Urinary bladder (tissue), 4 donors: ENCODE measurements around the gene PMS2. TPM values are rescaled to one million over a fixed set of nuclear protein-coding genes. Genes with fewer than 3 reads are reported as not detected.
"Not testable (repeated sequence)": the region's sequence is repeated elsewhere in the genome, so short reads cannot be mapped to it uniquely, and the experiment has no call there.

Experiments
- DNase-seq: peaks from one replicate; pipeline ENCODE4 v3.0.0-alpha.2; 2015; ENCODE audit errors: extremely low spot score
- H3K27ac ChIP-seq: one replicate; pipeline ENCODE4 v1.5.1; 2013; ENCODE audit warnings: low read depth, mild to moderate bottlenecking, moderate library complexity
- H3K36me3 ChIP-seq: one replicate; pipeline ENCODE4 v1.6.1; 2013; ENCODE audit warnings: mild to moderate bottlenecking, moderate library complexity; ENCODE audit not compliant: insufficient read depth
- H3K4me1 ChIP-seq: one replicate; pipeline ENCODE4 v1.6.1; 2013; ENCODE audit warnings: mild to moderate bottlenecking, moderate library complexity; ENCODE audit not compliant: insufficient read depth
- H3K4me3 ChIP-seq: one replicate; pipeline ENCODE4 v1.5.1; 2013; ENCODE audit warnings: low read depth, low read length
- WGBS: extraction: QIAGEN DNeasy Blood & Tissue Kit; methylation state at CpG from one replicate; pipeline ENCODE4 v1.1.7; 2013; 5-methylcytosine and 5-hydroxymethylcytosine counted together
- polyA plus RNA-seq: library from polyadenylated mRNA; stranded (reverse); fragments of 200-250 nt; gene quantifications from one replicate; pipeline ENCODE4 v1.2.3, GENCODE V29; 2013
- total RNA-seq: library from RNA; depleted of rRNA; stranded (reverse); fragments of >200 nt; gene quantifications from one replicate; pipeline ENCODE4 v1.2.3, GENCODE V29; 2014
- donor health status: healthy with polysubstance abuse.
- donor health status: healthy.

The PMS2 gene
- total RNA-seq (16.5 TPM), polyA plus RNA-seq (6.3 TPM)

GRCh38 chr7:6008668-6009611 is at the start of gene PMS2, which contains the start of gene AIMP2:
TSS of gene PMS2 (minus strand) at chr7:6009049. CDS start at chr7:6009019, 30 bp downstream.
TSS of gene AIMP2 (plus strand) at chr7:6009272. CDS start at chr7:6009364, 92 bp downstream.
- WGBS = under 1% methylated on average over 84 of the region's 84 CpGs
- Histone ChIP-seq H3K27ac (peak within 1 kb of the TSS; percentile 79), H3K36me3 (no peaks in the 10 kb centered on the region), H3K4me3 (peak within 1 kb of the TSS; percentile 74), H3K4me1 (no peaks in the 10 kb centered on the region)
- peak; percentile 99 for DNase-seq

GRCh38 chr7:6057316-6058129 is 48.7 kb upstream of the PMS2 start:
- 65% methylated on average over 14 of the region's 14 CpGs for whole genome bisulfite sequencing
- no peak for DNase-seq
- peak overlapping the region; percentile 83 for H3K4me3 ChIP-seq
- H3K36me3 ChIP-seq = no peaks in the 10 kb centered on the region
- H3K4me1 ChIP-seq = no peaks in the 10 kb centered on the region
- H3K27ac ChIP-seq = no peak overlapping the region

- Histone ChIP-seq H3K4me3 (no peak overlapping the region), H3K27ac (no peak overlapping the region), H3K4me1 (no peaks in the 10 kb centered on the region), H3K36me3 (no peaks in the 10 kb centered on the region)
- no peak for DNase-seq
- WGBS = 46% methylated on average over 1 of the region's 1 CpG
Observed at GRCh38 chr7:6056616-6057015, 47.8 kb upstream of the PMS2 start.

- not testable (repeated sequence) for DNase-seq, H3K4me3 ChIP-seq, H3K36me3 ChIP-seq, H3K27ac ChIP-seq, H3K4me1 ChIP-seq
- WGBS = 95% methylated on average over 9 of the region's 9 CpGs
Observed at GRCh38 chr7:6051185-6051584, 42.3 kb upstream of the PMS2 start.

GRCh38 chr7:6049780-6050179 is 40.9 kb upstream of the PMS2 start:
- Histone ChIP-seq H3K4me1 (no peaks in the 10 kb centered on the region), H3K27ac (no peak overlapping the region), H3K4me3 (no peak overlapping the region), H3K36me3 (peaks cover 3% of the 10 kb centered on the region)
- WGBS = 70% methylated on average over 4 of the region's 4 CpGs
- no peak for DNase-seq

- Histone ChIP-seq H3K36me3 (peaks cover 6% of the 10 kb centered on the region), H3K27ac (no peak overlapping the region), H3K4me1 (no peaks in the 10 kb centered on the region), H3K4me3 (no peak overlapping the region)
- 92% methylated on average over 13 of the region's 13 CpGs for WGBS
- DNase-seq = no peak
Observed at GRCh38 chr7:6035686-6036085, 26.8 kb upstream of the PMS2 start.

- Histone ChIP-seq H3K4me1 (no peaks in the 10 kb centered on the region), H3K27ac (no peak overlapping the region), H3K4me3 (no peak overlapping the region), H3K36me3 (peaks cover 4% of the 10 kb centered on the region)
- no peak for DNase-seq
- 90% methylated on average over 10 of the region's 10 CpGs for WGBS
Observed at GRCh38 chr7:6035165-6035564, 26.3 kb upstream of the PMS2 start.

GRCh38 chr7:6032641-6033040 is 23.8 kb upstream of the PMS2 start:
- H3K27ac ChIP-seq = no peak overlapping the region
- H3K4me1 ChIP-seq = no peaks in the 10 kb centered on the region
- H3K36me3 ChIP-seq = peaks cover 2% of the 10 kb centered on the region
- WGBS = 86% methylated on average over 7 of the region's 7 CpGs
- no peak overlapping the region for H3K4me3 ChIP-seq
- no peak for DNase-seq

- H3K27ac ChIP-seq = no peak overlapping the region
- no peak for DNase-seq
- WGBS = 80% methylated on average over 5 of the region's 5 CpGs
- peaks cover 2% of the 10 kb centered on the region for H3K36me3 ChIP-seq
- no peak overlapping the region for H3K4me3 ChIP-seq
- H3K4me1 ChIP-seq = no peaks in the 10 kb centered on the region
Observed at GRCh38 chr7:6032167-6032566, 23.3 kb upstream of the PMS2 start.

- Histone ChIP-seq H3K4me1 (no peaks in the 10 kb centered on the region), H3K36me3 (no peaks in the 10 kb centered on the region), H3K4me3 (no peak overlapping the region), H3K27ac (no peak overlapping the region)
- DNase-seq = no peak
- WGBS = 82% methylated on average over 3 of the region's 3 CpGs
Observed at GRCh38 chr7:6031567-6031966, 22.7 kb upstream of the PMS2 start.

- Histone ChIP-seq H3K36me3 (no peaks in the 10 kb centered on the region), H3K4me1 (no peaks in the 10 kb centered on the region), H3K4me3 (no peak within 1 kb of the TSS), H3K27ac (no peak within 1 kb of the TSS)
- WGBS = 87% methylated on average over 2 of the region's 2 CpGs
- DNase-seq = no peak
Observed at GRCh38 chr7:6030988-6031387, 22.1 kb upstream of the PMS2 start, which contains the start of gene ANKRD61. TSS of gene ANKRD61 (plus strand) at chr7:6031376. CDS start at chr7:6031376, 0 bp downstream.

GRCh38 chr7:6028563-6028962 is 19.7 kb upstream of the PMS2 start:
- 88% methylated on average over 5 of the region's 5 CpGs for WGBS
- Histone ChIP-seq H3K36me3 (peaks cover 5% of the 10 kb centered on the region), H3K4me3 (no peak overlapping the region), H3K27ac (no peak overlapping the region), H3K4me1 (no peaks in the 10 kb centered on the region)
- DNase-seq = no peak

GRCh38 chr7:6027806-6028365 is 19.0 kb upstream of the PMS2 start:
- H3K27ac ChIP-seq = no peak overlapping the region
- no peaks in the 10 kb centered on the region for H3K4me1 ChIP-seq
- no peak overlapping the region for H3K4me3 ChIP-seq
- WGBS = 98% methylated on average over 1 of the region's 1 CpG
- H3K36me3 ChIP-seq = peaks cover 5% of the 10 kb centered on the region
- DNase-seq = no peak
